ENCODE measurements around the gene RHOV.

DNA sequence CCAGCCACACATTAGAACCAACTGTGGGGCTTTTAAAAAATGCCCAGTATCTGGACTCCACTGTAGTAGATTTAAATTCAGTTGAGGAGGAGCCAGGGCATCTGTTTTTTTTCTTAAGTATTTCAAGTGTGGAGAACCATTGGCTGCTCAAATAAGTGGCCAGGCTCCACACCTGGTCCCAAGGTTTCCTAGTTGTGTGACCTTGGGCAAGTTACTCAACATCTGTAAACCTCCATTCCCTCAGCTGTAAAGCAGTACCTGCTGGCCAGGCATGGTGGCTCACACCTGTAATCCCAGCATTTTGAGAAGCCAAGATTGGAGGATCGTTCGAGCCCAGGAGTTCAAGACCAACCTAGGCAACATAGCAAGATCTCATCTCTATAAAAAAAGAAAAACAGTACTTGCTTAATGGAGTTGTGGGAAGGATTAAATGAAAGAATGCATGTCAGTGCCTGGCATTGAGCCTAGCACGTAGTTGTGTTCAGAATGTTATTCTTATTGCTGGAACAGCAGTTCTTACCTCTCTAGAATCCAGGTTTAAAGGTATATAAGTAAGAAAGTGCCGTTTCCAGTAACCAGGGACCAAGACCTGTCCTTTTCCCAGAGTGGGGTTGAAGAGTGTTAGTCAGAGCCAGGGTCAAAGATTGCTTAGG, 47.5 kb downstream of the RHOV start:
- TF ChIP-seq, protein P1, sequence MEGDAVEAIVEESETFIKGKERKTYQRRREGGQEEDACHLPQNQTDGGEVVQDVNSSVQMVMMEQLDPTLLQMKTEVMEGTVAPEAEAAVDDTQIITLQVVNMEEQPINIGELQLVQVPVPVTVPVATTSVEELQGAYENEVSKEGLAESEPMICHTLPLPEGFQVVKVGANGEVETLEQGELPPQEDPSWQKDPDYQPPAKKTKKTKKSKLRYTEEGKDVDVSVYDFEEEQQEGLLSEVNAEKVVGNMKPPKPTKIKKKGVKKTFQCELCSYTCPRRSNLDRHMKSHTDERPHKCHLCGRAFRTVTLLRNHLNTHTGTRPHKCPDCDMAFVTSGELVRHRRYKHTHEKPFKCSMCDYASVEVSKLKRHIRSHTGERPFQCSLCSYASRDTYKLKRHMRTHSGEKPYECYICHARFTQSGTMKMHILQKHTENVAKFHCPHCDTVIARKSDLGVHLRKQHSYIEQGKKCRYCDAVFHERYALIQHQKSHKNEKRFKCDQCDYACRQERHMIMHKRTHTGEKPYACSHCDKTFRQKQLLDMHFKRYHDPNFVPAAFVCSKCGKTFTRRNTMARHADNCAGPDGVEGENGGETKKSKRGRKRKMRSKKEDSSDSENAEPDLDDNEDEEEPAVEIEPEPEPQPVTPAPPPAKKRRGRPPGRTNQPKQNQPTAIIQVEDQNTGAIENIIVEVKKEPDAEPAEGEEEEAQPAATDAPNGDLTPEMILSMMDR (IDR thresholded peaks at IDR 0.05; ENCODE audit: low read depth, low read length, poor library complexity, severe bottlenecking): no peak
- no peak for TF ChIP-seq EZH2phosphoT487 (IDR thresholded peaks at IDR 0.05; ENCODE audit: borderline replicate concordance, low read length)
